Esophagus squamous epithelium (tissue), 4 donors: Measurements from ENCODE around the gene NIPA2.

Source experiments
- CTCF ChIP-seq, 6 experiments: fragments of 450-650 bp in 4 of 6; fragments of 200-600 bp in 2 of 6; sonication (generic) in 2 of 6; IDR thresholded peaks; one replicate each; pipeline ENCODE4 v1.5.1; 2016 to 2019; ENCODE audit warnings: antibody characterized with exemption in 6 of 6, mild to moderate bottlenecking in 4 of 6, moderate library complexity in 4 of 6
- POLR2A ChIP-seq, 4 donors: fragments of 450-650 bp; IDR thresholded peaks; one replicate each; pipeline ENCODE4 v1.6.1; 2017; ENCODE audit warnings: antibody characterized with exemption in 4 of 4, mild to moderate bottlenecking in 4 of 4, moderate library complexity in 3 of 4

- no peak for TF ChIP-seq CTCF (IDR thresholded peaks at IDR 0.05)
- TF ChIP-seq POLR2A (IDR thresholded peaks at IDR 0.05), result no peak
These were observed 29.4 kb downstream of the NIPA2 start for GRCh38 chr15:22867886-22868285.
